NCI-H1105 treated with DMSO at 0.1 percent for 48 hours (cell line): Measurements from ENCODE around the gene MGAT4A.

Source experiments
- DNase-seq: peaks from one replicate; lab custom pipeline; 2025; lab: John Stamatoyannopoulos, UW

MGAT4A gene

GRCh38 chr2:98658816-98659490 lies 72.0 kb downstream of the MGAT4A start:
- DNase-seq: no peak

- no peak for DNase-seq
These were observed 74.1 kb downstream of the MGAT4A start for GRCh38 chr2:98656800-98657199.

- no peak for DNase-seq
These were observed 76.0 kb downstream of the MGAT4A start for GRCh38 chr2:98654699-98655495.

GRCh38 chr2:98650998-98651397 lies 79.9 kb downstream of the MGAT4A start:
- DNase-seq: no peak

GRCh38 chr2:98649992-98650375 lies 80.9 kb downstream of the MGAT4A start:
- no peak for DNase-seq

- DNase-seq: peak; percentile 86
These were observed 81.6 kb downstream of the MGAT4A start for GRCh38 chr2:98649135-98649991.

GRCh38 chr2:98648451-98648850 lies 82.5 kb downstream of the MGAT4A start:
- DNase-seq: no peak

- DNase-seq: no peak
These were observed 83.3 kb downstream of the MGAT4A start for GRCh38 chr2:98647636-98648035.

GRCh38 chr2:98643496-98644100 lies 87.3 kb downstream of the MGAT4A start:
- DNase-seq: no peak

- no peak for DNase-seq
These were observed 93.4 kb downstream of the MGAT4A start for GRCh38 chr2:98637401-98638147.

GRCh38 chr2:98634406-98635092 lies 96.4 kb downstream of the MGAT4A start:
- no peak for DNase-seq

GRCh38 chr2:98632351-98632750 lies 98.6 kb downstream of the MGAT4A start:
- DNase-seq: no peak

- no peak for DNase-seq
These were observed 107.3 kb downstream of the MGAT4A start for GRCh38 chr2:98623657-98624056.

- no peak for DNase-seq
These were observed 113.8 kb downstream of the MGAT4A start for GRCh38 chr2:98617149-98617548.

- DNase-seq: no peak
These were observed 115.5 kb downstream of the MGAT4A start for GRCh38 chr2:98615481-98615880.

- no peak for DNase-seq
These were observed 116.8 kb downstream of the MGAT4A start for GRCh38 chr2:98614024-98614739.

GRCh38 chr2:98608962-98609604 lies 121.8 kb downstream of the MGAT4A start:
- DNase-seq: no peak

- DNase-seq: peak; percentile 75
These were observed 122.6 kb downstream of the MGAT4A start, which contains the start of the genes COA5 and UNC50 for GRCh38 chr2:98608116-98608961. Gene COA5 (minus strand): TSS chr2:98608512. CDS start chr2:98608405, 107 bp downstream. Gene UNC50 (plus strand): TSS chr2:98608589. CDS start chr2:98609760, 1,171 bp downstream.

- DNase-seq: no peak
These were observed 123.2 kb downstream of the MGAT4A start for GRCh38 chr2:98607741-98608115.
